NB4 (cell line): ENCODE measurements around the gene AIFM3.
A peak's percentile ranks its signal among the peaks of the same experiment; 100 is the strongest.

Source experiments
- DNase-seq: peaks from one replicate; pipeline ENCODE4 v3.0.0; 2010; ENCODE audit warnings: low read depth
- H3K4me3 ChIP-seq: one replicate; pipeline ENCODE4 v1.5.1; 2011; ENCODE audit warnings: mild to moderate bottlenecking, low read depth, low read length, moderate library complexity
- MAX ChIP-seq: IDR thresholded peaks from 2 replicates; pipeline ENCODE4 v1.6.1; 2011; ENCODE audit warnings: low read depth, low read length
- MYC ChIP-seq: IDR thresholded peaks from 2 replicates; pipeline ENCODE4 v1.6.1; 2011; ENCODE audit warnings: low read depth, low read length
- POLR2A ChIP-seq: IDR thresholded peaks from 2 replicates; pipeline ENCODE4 v1.6.1; 2011; ENCODE audit warnings: mild to moderate bottlenecking; ENCODE audit not compliant: insufficient read length; ENCODE audit errors: extremely low read depth
- TF ChIP-seq, protein P1 (sequence below): IDR thresholded peaks from one replicate; pipeline ENCODE4 v1.5.1; 2012; ENCODE audit warnings: low read depth, low read length

AIFM3 gene

GRCh38 chr22:21009638-21010425, 42.8 kb downstream of the AIFM3 start:
- no peak overlapping the region for H3K4me3 ChIP-seq
- TF ChIP-seq, protein P1, sequence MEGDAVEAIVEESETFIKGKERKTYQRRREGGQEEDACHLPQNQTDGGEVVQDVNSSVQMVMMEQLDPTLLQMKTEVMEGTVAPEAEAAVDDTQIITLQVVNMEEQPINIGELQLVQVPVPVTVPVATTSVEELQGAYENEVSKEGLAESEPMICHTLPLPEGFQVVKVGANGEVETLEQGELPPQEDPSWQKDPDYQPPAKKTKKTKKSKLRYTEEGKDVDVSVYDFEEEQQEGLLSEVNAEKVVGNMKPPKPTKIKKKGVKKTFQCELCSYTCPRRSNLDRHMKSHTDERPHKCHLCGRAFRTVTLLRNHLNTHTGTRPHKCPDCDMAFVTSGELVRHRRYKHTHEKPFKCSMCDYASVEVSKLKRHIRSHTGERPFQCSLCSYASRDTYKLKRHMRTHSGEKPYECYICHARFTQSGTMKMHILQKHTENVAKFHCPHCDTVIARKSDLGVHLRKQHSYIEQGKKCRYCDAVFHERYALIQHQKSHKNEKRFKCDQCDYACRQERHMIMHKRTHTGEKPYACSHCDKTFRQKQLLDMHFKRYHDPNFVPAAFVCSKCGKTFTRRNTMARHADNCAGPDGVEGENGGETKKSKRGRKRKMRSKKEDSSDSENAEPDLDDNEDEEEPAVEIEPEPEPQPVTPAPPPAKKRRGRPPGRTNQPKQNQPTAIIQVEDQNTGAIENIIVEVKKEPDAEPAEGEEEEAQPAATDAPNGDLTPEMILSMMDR = no peak
- TF ChIP-seq MYC (no peak), POLR2A (no peak), MAX (no peak; the same call in 1 of the 2 replicates)
- DNase-seq = peak; percentile 77

DNA sequence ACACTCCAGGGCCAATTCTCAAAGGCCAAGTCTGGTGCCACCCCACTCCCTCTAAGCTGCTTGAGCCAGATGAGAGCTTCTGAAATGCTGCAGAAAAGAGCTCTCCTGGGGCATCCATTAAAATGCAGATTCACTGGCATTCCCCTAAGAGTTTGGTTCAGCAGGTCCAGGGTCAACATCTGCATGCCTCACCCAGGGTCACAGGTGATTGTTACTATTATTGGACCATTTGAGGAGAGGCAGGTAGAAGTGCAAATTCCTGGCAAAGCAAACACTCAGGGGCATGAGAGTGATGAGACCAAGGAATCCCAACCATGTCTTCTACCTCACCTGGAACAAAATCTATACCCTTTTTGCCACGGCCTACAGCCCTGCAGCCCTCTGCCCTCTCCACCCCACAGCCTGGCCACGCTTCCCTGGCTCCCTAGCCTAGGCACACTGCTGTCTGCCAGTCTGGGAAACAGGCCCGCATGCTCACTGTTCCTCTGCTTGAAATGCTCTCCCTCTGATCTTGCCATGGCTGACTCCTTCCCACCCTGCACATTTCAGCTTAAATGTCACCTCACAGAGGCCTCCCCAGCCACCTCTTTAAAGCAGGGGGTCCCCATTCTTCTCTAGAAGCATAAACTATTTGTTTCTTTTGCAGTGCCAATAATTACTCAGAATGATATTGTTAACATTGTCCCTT, 43.5 kb downstream of the AIFM3 start:
- TF ChIP-seq MAX (no peak), POLR2A (no peak), MYC (no peak)
- TF ChIP-seq, protein P1 = no peak
- DNase-seq = no peak
- no peak overlapping the region for H3K4me3 ChIP-seq

GRCh38 chr22:21012446-21013407, 45.7 kb downstream of the AIFM3 start:
- TF ChIP-seq MYC = no peak
- TF ChIP-seq, protein P1 = no peak
- no peak for TF ChIP-seq MAX
- no peak for TF ChIP-seq POLR2A
- DNase-seq = no peak
- H3K4me3 ChIP-seq = no peak overlapping the region

- TF ChIP-seq POLR2A = no peak
- TF ChIP-seq, protein P1 = no peak
- TF ChIP-seq MYC = no peak
- no peak for TF ChIP-seq MAX
- DNase-seq = no peak
- H3K4me3 ChIP-seq = peak overlapping the region; percentile 38
These were observed 46.7 kb downstream of the AIFM3 start for GRCh38 chr22:21013657-21014201.

GRCh38 chr22:21014202-21014725, 47.2 kb downstream of the AIFM3 start:
- no peak for TF ChIP-seq MYC
- no peak for TF ChIP-seq MAX
- no peak for TF ChIP-seq POLR2A
- TF ChIP-seq, protein P1 = no peak
- peak overlapping the region; percentile 38 for H3K4me3 ChIP-seq
- peak; percentile 95 for DNase-seq
